IgD-negative memory B cell (primary cell): ENCODE measurements around the gene GHRH. TPM values are rescaled to one million over a fixed set of nuclear protein-coding genes. Genes with fewer than 3 reads are reported as not detected.

Experiments
- H3K27ac Mint-ChIP-seq, 3 donors: one replicate each; pipeline ENCODE4 v1.8.0; 2020 to 2022; ENCODE audit warnings: mild to moderate bottlenecking in 3 of 3, mixed read lengths in 3 of 3, moderate library complexity in 1 of 3
- H3K27me3 Mint-ChIP-seq: one replicate; pipeline ENCODE4 v1.8.0; 2021; ENCODE audit warnings: mixed read lengths
- H3K36me3 Mint-ChIP-seq: one replicate; pipeline ENCODE4 v1.8.0; 2020; ENCODE audit warnings: mild to moderate bottlenecking, mixed read lengths
- H3K4me1 Mint-ChIP-seq, 3 donors: one replicate each; pipeline ENCODE4 v1.8.0; 2020 to 2022; ENCODE audit warnings: mixed read lengths in 3 of 3, mild to moderate bottlenecking in 1 of 3
- H3K4me3 Mint-ChIP-seq, 4 donors: one replicate each; pipeline ENCODE4 v1.8.0; 2020 to 2022; ENCODE audit warnings: mild to moderate bottlenecking in 4 of 4, mixed read lengths in 4 of 4, moderate library complexity in 3 of 4
- H3K9me3 Mint-ChIP-seq, 3 donors: one replicate each; pipeline ENCODE4 v1.8.0; 2020 to 2021; ENCODE audit warnings: mixed read lengths in 3 of 3, mild to moderate bottlenecking in 1 of 3
- polyA plus RNA-seq: library from polyadenylated mRNA; unstranded; fragments of 300-500 nt; fragmentation: Illumina TruSeq; gene quantifications from one replicate; pipeline ENCODE4 v1.2.3, GENCODE V29; 2021

GHRH gene
- polyA plus RNA-seq, 1 donor from 2014 or later, result not detected

DNA sequence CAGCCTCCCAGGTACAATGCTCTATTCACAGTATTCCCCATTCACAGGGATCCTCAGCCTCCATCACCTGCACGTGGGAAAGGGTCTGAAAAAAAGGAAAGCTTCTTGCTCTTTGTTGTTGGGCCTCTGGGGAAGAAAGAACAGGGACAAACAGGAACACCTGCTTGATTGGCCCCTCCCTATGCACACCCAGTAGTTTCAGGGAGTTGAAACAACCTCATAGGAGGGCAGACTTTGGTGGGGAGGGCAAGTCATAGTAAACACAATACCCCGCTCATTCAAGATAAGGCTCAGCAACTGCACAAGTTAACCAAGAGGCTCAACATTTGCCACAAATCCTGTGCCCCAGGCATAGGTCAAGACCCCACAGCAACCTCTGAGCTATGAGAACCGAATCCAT, 1.7 kb downstream of the GHRH start:
- Mint-ChIP-seq H3K4me1 (peaks cover 0 to 2% (median 1%) of the 10 kb centered on the region in 3 donors), H3K27ac (peak overlapping the region in 1 of 3 donors; percentile 76), H3K4me3 (no peak overlapping the region), H3K9me3 (no peaks in the 10 kb centered on the region), H3K36me3 (peaks cover 1% of the 10 kb centered on the region), H3K27me3 (peaks cover 2% of the 10 kb centered on the region)

- peaks cover 6% of the 10 kb centered on the region for H3K27me3 Mint-ChIP-seq
- H3K4me1 Mint-ChIP-seq, result no peaks in the 10 kb centered on the region
- peaks cover 0 to 5% (median 1%) of the 10 kb centered on the region in 3 donors for H3K9me3 Mint-ChIP-seq
- peaks cover 3% of the 10 kb centered on the region for H3K36me3 Mint-ChIP-seq
- H3K27ac Mint-ChIP-seq, result no peak overlapping the region
- no peak overlapping the region for H3K4me3 Mint-ChIP-seq
Measured at GRCh38 chr20:37259031-37259430, 2.6 kb downstream of the GHRH start.

- Mint-ChIP-seq H3K36me3 (peaks cover 3% of the 10 kb centered on the region), H3K4me1 (no peaks in the 10 kb centered on the region), H3K9me3 (peaks cover 0 to 5% (median 2%) of the 10 kb centered on the region in 3 donors), H3K27ac (no peak overlapping the region), H3K4me3 (no peak overlapping the region), H3K27me3 (peaks cover 6% of the 10 kb centered on the region)
Measured at GRCh38 chr20:37257988-37258387, 3.6 kb downstream of the GHRH start.

GRCh38 chr20:37257530-37257929, 4.1 kb downstream of the GHRH start:
- Mint-ChIP-seq H3K27ac (no peak overlapping the region), H3K36me3 (peaks cover 3% of the 10 kb centered on the region), H3K4me1 (no peaks in the 10 kb centered on the region), H3K27me3 (peaks cover 6% of the 10 kb centered on the region), H3K9me3 (peaks cover 0 to 5% (median 2%) of the 10 kb centered on the region in 3 donors), H3K4me3 (no peak overlapping the region)

GRCh38 chr20:37256286-37256685, 5.3 kb downstream of the GHRH start:
- Mint-ChIP-seq H3K4me3 (no peak overlapping the region), H3K9me3 (peaks cover 0 to 5% (median 2%) of the 10 kb centered on the region in 3 donors), H3K4me1 (no peaks in the 10 kb centered on the region), H3K36me3 (peaks cover 3% of the 10 kb centered on the region), H3K27me3 (peaks cover 6% of the 10 kb centered on the region), H3K27ac (no peak overlapping the region)

GRCh38 chr20:37254114-37254878, 7.3 kb downstream of the GHRH start:
- H3K9me3 Mint-ChIP-seq, result peaks cover 0 to 5% (median 2%) of the 10 kb centered on the region in 3 donors
- H3K27me3 Mint-ChIP-seq, result peaks cover 6% of the 10 kb centered on the region
- peaks cover 0 to 2% (median 0%) of the 10 kb centered on the region in 3 donors for H3K4me1 Mint-ChIP-seq
- H3K4me3 Mint-ChIP-seq, result no peak overlapping the region
- H3K36me3 Mint-ChIP-seq, result peaks cover 3% of the 10 kb centered on the region
- H3K27ac Mint-ChIP-seq, result no peak overlapping the region

GRCh38 chr20:37253087-37253486, 8.5 kb downstream of the GHRH start:
- peaks cover 6% of the 10 kb centered on the region for H3K27me3 Mint-ChIP-seq
- H3K9me3 Mint-ChIP-seq, result peaks cover 0 to 5% (median 2%) of the 10 kb centered on the region in 3 donors
- H3K4me3 Mint-ChIP-seq, result no peak overlapping the region
- no peak overlapping the region for H3K27ac Mint-ChIP-seq
- peaks cover 0 to 2% (median 0%) of the 10 kb centered on the region in 3 donors for H3K4me1 Mint-ChIP-seq
- H3K36me3 Mint-ChIP-seq, result peaks cover 3% of the 10 kb centered on the region

GRCh38 chr20:37251825-37252477, 9.7 kb downstream of the GHRH start:
- peaks cover 4% of the 10 kb centered on the region for H3K27me3 Mint-ChIP-seq
- H3K27ac Mint-ChIP-seq, result peak overlapping the region in 1 of 3 donors; percentile 17
- H3K9me3 Mint-ChIP-seq, result peaks cover 0 to 5% (median 2%) of the 10 kb centered on the region in 3 donors
- peaks cover 0 to 2% (median 0%) of the 10 kb centered on the region in 3 donors for H3K4me1 Mint-ChIP-seq
- H3K4me3 Mint-ChIP-seq, result no peak overlapping the region
- H3K36me3 Mint-ChIP-seq, result peaks cover 3% of the 10 kb centered on the region

DNA sequence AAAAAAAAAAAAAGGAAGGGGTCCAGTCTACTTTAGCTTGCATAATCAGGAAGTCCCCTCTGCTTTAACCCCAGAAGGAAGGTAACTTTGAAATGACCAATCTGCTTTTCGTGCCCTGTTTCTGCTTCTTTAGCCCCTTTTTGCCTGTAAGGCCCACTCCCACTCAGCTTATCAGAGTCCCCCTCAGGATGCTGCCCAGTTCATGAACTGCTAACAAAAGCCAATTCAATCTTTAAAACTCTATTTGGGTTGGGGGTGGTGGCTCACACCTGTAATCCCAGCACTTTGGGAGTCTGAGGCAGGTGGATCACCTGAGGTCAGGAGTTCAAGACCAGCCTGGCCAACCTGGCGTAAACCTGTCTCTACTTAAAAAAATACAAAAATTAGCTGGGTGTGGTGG, 12.3 kb downstream of the GHRH start:
- no peak overlapping the region for H3K4me3 Mint-ChIP-seq
- peaks cover 1% of the 10 kb centered on the region for H3K36me3 Mint-ChIP-seq
- peaks cover under 1% of the 10 kb centered on the region for H3K27me3 Mint-ChIP-seq
- peaks cover 0 to 2% (median 2%) of the 10 kb centered on the region in 3 donors for H3K9me3 Mint-ChIP-seq
- peaks cover 0 to 2% (median 0%) of the 10 kb centered on the region in 3 donors for H3K4me1 Mint-ChIP-seq
- peak overlapping the region in 2 of 3 donors; percentile 60 to 68 for H3K27ac Mint-ChIP-seq

GRCh38 chr20:37247547-37247946, 14.1 kb downstream of the GHRH start:
- H3K4me3 Mint-ChIP-seq, result no peak overlapping the region
- peaks cover 0 to 2% (median 0%) of the 10 kb centered on the region in 3 donors for H3K4me1 Mint-ChIP-seq
- H3K9me3 Mint-ChIP-seq, result no peaks in the 10 kb centered on the region
- H3K27me3 Mint-ChIP-seq, result no peaks in the 10 kb centered on the region
- H3K36me3 Mint-ChIP-seq, result no peaks in the 10 kb centered on the region
- H3K27ac Mint-ChIP-seq, result no peak overlapping the region

DNA sequence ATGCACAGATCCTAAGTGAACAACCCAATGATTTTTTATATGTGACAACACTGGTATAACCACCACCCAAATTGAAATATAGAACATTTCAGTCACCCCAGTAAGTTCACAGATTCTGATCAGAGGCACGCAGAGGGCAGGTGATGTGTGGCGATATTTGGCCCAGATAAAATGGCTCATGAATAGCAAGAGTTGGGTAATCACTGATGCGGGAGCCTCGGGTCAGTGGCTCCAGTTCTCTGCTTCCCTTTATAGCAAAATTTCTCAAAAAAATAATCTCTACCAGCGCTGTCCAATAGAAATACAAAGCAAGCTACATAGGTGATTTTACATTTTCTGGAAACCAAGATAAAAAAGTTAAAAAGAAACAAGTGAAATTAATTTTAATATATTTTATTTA, 14.9 kb downstream of the GHRH start:
- no peaks in the 10 kb centered on the region for H3K27me3 Mint-ChIP-seq
- H3K9me3 Mint-ChIP-seq, result no peaks in the 10 kb centered on the region
- no peak overlapping the region for H3K4me3 Mint-ChIP-seq
- H3K4me1 Mint-ChIP-seq, result peaks cover 0 to 2% (median 0%) of the 10 kb centered on the region in 3 donors
- H3K27ac Mint-ChIP-seq, result no peak overlapping the region
- no peaks in the 10 kb centered on the region for H3K36me3 Mint-ChIP-seq

DNA sequence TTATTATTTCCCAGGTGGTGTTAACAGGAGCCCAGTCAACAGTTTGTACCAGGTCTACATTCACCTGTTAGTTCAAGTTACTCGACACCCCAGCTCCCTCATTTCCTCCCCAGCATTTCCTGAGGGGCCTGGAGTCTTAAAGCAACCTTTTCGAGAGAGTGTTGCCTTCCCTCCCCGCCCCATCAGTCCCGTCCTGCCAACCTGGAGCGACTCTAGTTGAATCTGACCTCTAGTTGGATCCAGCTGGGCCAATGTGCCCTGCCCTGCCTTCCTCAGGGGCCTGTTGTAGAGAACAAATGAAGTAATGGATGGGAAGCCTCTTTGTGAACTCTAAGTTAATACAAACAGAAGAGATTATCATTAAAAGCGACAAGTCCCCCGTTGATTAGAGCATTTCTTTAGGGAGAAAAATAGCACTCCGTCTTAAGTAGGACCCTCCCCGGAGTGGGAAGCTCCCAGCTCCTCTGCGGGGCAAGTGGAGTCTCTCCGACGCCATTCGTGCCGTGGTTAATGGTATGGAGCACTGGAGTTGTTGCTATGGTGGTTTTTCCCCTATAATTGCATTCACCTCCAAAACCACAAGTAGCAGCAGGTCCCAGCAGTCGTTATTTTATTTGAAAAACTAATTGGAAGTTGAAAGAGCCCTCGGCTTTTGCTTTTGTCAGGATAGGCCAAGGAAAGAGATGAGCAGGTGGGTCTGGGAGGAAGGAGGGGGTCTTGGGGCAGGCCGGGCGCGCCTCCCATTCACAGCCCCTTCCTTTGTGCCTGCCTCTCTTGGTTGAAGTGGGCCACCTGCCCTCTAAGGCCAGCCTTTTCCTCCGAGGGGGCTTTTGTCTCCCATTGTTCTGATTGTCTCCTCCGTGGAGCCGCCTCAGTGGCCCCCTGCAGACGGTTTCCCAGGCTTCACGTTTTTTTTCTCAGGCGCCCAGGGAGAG, 16.1 kb downstream of the GHRH start:
- Mint-ChIP-seq H3K9me3 (no peaks in the 10 kb centered on the region), H3K27me3 (no peaks in the 10 kb centered on the region), H3K4me1 (peaks cover 0 to 2% (median 0%) of the 10 kb centered on the region in 3 donors), H3K4me3 (no peak overlapping the region), H3K27ac (no peak overlapping the region), H3K36me3 (peaks cover 5% of the 10 kb centered on the region)

- Mint-ChIP-seq H3K4me1 (no peaks in the 10 kb centered on the region), H3K36me3 (peaks cover 7% of the 10 kb centered on the region), H3K9me3 (no peaks in the 10 kb centered on the region), H3K27me3 (no peaks in the 10 kb centered on the region), H3K27ac (no peak overlapping the region), H3K4me3 (no peak overlapping the region)
Measured at GRCh38 chr20:37244572-37244957, 17.0 kb downstream of the GHRH start.

DNA sequence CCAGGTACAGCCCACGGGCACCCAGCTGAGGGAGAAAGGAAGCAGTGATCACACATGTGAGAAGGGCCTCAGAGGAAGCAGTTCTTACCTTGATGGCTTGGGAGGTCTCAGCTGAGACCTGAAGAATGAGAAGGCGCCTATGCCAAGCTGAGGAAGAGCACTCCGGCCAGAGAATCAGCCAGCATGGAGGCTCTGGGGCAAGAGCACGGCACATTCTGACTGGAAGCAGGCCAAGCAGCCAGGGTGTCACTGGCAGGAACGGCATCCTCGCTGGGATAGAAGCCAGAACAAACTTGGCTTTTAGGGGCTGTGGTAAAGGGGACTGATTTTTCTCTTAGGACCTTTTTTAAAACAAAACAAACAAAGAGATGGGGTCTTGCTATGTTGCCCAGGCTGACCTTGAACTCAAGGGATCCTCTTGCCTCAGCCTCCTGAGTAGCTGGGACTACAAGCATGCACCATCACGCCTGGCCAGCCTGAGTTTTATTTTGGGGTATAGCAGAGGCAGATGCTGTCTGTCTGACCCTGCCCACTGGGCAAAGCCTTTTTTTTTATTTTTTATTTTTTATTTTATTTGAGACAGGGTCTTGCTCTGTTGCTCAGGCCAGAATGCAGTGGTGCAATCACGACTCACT, 17.6 kb downstream of the GHRH start:
- Mint-ChIP-seq H3K36me3 (peaks cover 7% of the 10 kb centered on the region), H3K27ac (no peak overlapping the region), H3K27me3 (no peaks in the 10 kb centered on the region), H3K4me3 (peak overlapping the region in 1 of 4 donors; percentile 17), H3K9me3 (no peaks in the 10 kb centered on the region), H3K4me1 (no peaks in the 10 kb centered on the region)
